CD4-positive, alpha-beta T cell treated with Interleukin-4 for 4 hours (primary cell): Measurements from ENCODE around the gene MYO6.

Experiments
- DNase-seq: peaks from one replicate; pipeline ENCODE4 v3.0.0-alpha.2; 2020

Gene MYO6

DNA sequence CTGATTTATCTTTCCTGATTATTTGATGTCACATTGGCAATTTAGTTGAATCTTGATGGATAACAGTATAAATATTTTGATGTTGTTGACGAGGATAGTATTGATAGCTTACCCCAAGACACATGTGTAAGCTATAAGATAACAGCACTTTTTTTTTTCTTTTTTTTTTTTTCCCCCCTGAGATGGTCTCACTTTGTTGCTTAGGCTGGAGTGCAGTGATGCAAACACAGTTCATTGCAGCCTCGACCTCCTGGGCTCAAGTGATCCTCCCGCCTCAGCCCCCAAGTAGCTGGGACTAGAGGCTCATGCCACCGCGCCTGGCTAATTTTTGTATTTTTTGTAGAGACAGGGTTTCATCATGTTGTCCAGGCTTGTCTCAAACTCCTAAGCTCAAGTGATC, 21.8 kb downstream of the MYO6 start:
- no peak for DNase-seq

DNA sequence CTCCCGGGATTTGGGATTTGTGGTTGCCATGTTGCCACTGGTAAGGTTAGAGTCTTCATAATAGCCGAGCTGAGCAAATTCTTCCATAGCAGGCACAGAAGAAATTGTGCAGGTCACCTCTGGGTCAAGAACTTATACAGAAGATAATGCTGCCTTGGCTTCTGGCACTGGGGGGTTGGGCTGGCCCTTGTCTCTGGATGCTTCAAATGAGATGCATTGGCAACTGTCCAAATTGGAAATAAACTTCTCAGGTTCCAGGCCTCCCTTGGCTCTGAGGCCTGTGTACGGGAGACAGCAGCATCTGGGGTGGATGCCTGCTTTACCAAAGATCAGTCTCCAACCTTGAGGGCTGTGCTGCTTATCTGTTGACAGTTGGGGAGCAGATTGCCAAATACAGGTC, 26.2 kb downstream of the MYO6 start:
- no peak for DNase-seq

DNA sequence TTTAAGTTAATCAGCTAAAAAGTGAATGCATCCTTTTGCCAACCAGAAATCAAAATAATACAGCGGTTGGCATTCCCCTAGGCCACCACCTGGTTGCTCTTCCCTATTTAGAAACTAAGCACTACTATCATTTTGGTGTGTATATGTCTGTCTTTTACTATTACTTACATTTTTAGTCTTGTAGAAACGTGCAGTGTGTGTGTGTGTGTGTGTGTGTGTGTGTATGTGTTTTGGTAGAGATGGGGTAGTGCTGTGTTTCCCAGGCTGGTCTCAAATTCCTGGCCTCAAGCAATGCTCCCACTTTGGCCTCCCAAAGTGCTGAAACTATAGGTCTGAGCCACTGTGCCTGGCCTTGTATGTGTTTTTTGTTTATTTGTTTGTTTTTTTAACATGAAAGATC, 27.4 kb downstream of the MYO6 start:
- DNase-seq: no peak

DNA sequence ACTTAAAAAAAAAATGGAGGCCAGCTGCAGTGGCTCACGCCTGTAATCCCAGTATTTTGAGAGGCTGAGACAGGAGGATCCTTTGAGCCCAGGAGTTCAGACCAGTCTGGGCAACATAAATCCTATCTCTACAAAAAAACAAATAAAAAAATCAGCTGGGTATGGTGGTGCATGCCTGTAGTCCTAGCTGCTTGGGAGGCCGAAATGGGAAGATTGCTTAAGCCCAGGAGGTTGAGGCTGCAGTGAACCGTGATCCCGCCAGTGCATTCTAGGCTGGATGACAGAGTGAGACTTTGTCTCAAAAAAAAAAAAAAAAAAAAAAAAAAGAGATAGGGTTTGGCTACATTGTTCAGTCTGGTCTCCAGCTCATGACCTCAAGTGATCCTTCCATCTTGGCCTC, 29.7 kb downstream of the MYO6 start:
- DNase-seq: no peak

DNA sequence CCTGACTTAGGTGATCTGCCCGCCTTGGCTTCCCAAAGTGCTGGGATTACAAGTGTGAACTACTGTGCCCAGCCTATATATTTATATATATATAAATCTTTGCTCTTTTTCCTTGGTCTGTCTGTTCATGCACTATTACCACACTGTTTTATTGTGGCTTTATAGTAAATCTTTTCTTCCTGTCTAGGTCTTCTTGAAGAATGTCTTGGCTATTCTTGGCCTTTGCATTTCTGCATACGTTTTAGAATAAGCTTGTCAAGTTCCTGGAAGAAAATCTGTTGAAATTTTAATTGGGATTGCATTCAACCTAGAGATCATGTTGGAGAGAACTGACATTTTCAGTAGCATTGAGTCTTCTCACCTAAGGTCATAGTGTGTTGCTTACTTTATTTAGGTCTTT, 37.1 kb downstream of the MYO6 start:
- no peak for DNase-seq

DNA sequence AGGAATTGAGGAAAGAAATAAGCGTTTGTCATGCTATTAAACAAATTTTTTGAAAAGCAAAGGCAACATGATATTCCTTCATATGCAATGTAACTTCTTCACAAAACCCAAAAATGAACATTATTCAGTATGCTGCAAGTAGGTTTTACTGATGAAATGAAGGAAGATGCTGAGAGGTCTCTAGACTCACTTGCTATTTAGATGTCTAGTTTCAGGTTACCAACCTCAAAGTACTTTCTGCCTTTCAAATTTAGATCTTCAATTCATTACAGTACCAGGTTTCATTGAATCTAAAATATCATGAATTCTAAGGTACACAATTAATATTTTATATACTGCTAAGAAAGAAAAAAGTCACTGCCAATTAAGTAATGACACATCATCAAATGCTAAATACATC, 39.9 kb downstream of the MYO6 start:
- no peak for DNase-seq

DNA sequence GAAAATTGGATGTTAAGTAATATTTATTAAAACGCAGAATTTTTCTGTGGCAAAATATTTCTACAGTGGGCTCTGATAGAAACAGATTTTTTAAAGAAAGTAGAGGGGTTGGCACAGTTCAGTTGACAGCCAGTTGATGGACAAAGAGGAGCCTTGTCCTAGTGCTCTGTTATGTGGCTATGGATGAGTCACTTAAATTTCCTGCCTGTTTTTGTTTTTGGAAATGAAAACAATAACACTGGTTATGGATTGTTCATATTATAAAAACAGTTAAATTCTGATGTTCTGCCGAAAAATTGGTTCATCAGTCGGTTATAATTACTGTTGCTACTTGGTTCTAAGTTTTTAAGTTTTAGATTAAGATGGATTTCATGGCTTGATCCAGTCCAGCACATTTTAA, 42.8 kb downstream of the MYO6 start:
- DNase-seq: no peak

DNA sequence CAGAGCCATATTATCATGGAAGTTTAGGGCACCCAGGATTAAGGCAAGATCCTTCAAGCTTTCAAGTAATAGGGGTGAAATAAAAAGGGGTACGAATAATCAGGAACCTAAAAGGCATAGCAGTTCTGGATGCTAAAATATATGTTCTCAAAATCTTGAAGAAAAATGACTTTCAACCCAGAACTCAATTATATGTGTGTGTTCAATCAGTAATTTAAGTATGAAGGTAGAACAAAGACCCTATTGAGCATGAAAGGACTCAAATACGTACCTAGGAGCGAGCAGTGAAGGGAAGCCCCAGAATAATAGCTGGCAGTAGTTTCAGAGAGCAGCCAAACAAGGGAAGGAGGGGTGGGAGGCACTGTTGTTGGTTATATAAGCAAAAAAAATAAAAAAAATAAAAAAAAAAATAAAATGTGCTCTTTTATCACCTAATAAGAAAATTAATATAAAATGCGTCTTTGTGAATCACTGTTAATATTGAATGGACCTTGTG, 45.4 kb downstream of the MYO6 start:
- DNase-seq: no peak

DNA sequence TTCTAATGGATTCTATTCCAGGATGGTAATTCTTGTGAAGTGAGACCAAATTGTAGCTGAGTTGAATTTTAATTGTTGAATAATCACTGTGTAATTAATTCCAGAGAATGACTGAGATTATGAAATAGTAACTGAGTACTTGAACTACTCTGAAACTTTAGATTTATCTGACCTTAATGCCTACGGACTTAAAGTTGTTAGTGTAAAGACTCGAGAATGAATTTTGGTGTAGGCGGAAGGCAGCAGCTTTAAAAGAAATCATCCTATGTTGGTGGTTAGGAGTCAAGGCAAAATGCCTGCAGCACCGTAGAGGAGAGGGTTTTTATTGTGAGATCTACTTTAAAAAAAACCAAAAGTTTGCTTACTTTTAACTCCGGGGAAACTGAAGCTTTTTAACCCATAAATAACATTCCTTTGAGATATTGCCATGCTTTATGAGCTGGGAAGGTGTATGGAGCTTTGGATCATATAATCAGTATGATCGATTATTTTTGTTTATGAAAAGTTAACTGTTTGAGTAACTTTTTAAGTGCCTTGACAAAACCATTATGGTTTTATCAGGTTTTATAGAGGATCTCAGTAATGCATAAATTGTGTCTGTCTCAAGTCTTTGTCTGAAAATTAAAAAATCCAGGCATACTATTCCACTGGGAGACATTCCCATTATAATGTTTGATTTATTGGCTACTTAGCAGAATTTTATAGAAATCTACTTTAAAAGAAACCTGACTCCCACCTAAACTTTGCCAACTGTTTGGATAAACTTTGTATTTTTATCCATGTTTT, 46.1 kb downstream of the MYO6 start:
- no peak for DNase-seq

DNA sequence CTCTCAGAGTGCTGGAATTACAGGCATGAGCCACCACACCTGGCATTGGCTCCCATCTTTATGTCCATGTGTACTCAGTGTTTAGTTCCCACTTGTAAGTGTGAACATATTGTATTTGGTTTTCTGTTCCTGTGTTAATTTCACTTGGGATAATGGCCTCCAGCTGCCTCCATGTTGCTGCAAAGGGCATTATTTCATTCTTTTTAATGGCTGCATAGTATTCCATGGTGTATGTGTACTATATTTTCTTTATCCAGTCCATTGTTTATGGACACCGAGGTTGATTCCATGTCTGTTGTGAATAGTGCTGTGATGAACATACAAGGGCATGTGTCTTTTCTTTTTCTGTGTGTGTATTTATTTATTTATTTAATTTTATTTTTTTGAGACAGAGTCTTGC, 47.7 kb downstream of the MYO6 start:
- no peak for DNase-seq

DNA sequence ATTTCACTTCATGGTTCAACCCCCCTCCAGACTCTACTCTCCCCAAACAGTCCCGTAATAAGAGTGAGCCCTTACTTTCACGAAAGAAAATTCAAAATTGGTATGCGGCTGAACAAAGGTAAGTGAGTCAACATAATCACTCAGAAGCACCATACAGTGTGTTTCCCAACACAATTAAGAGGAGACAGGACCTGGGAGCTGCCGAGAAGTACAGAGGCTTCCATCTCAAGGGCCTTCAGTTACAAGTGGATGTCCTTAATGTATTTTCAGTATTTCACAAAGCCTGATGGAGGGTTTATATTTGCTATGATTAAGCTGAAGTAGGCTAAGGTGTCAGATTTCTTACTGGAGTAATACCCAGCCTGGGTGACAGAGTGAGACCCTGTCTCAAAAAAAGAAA, 51.1 kb downstream of the MYO6 start:
- no peak for DNase-seq

DNA sequence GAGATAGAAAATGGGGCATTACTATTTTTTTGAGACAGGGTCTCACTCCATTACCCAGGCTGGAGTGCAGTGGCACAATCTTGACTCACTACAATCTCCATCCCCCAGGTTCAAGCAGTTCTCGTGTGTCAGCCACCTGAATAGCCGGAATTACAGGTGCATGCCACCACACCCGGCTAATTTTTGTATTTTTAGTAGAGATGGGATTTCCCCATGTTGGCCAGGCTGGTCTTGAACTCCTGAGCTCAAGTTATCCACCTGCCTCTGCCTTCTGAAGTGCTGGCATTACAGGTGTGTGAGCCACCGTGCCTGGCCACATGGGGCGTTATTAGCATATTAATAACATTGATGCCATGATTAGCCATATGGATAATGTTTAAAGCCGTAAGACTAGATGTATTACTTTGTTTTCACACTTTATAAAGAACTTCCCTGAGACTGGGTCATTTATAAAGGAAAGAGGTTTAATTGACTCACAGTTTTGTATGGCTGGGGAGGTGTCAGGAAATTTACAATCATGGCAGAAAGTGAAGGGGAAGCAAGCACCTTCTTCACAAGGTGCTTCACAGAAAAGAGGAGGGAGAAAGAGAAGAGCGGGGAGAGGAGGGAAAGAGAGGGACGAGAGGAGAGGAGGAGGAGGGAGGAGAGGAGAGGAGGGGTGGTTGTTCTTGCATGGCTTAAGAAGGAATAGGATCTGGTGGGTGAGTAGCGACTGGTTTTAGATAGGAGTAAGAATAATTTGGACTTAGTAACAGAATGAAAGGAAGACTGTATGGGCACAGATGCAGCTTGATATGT, 51.9 kb downstream of the MYO6 start:
- no peak for DNase-seq

DNA sequence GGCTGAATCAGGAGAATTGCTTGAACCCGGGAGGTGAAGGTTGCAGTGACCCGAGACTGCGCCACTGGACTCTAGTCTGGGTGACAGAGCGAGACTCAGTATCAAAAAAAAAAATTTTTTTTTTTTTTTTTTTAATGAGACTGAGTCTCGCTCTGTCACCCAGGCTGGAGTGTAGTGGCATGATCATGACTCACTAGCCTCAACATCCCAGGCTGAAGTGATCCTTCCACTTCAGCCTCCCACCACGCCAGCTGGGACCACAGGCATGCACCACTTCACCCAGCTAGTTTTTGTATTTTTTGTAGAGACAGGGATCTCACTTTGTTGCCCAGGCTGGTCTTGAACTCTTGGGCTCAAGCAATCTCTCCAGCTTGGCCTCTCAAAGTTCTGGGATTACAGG, 53.3 kb downstream of the MYO6 start:
- no peak for DNase-seq

DNA sequence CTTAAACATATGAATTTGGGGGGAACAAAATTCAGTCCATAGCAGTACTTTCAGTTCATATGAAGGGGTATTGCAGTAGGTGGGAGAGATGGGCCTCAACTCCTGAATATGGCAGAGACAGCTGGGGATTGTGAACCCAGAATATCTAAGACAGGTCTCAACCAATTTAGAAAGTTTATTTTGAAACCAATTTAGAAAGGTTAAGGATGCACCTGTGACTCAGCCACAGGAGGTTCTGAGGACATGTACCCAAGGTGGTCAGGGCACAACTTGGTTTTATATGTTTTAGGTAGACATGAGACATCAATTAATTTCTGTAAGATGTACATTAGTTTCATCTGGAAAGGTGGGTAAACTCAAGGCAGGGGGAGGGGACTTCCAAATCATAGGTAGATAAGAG, 59.5 kb downstream of the MYO6 start:
- DNase-seq: no peak

DNA sequence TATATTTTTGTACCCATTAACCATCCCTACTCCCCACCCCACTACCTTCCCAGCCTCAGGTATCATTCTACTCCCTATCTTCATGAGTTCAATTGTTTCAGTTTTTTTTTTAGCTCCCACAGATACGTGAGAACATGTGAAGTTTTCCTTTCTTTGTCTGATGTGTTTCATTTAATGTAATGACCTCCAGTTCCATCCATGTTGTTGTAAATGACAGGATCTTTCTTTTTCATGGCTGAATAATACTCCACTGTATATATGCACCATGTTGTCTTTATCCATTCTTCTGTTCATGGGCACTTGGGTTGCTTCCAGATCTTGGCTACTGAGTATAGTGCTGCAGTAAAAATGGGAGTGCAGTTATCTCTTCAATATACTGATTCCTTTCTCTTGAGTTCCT, 63.5 kb downstream of the MYO6 start:
- DNase-seq: no peak

DNA sequence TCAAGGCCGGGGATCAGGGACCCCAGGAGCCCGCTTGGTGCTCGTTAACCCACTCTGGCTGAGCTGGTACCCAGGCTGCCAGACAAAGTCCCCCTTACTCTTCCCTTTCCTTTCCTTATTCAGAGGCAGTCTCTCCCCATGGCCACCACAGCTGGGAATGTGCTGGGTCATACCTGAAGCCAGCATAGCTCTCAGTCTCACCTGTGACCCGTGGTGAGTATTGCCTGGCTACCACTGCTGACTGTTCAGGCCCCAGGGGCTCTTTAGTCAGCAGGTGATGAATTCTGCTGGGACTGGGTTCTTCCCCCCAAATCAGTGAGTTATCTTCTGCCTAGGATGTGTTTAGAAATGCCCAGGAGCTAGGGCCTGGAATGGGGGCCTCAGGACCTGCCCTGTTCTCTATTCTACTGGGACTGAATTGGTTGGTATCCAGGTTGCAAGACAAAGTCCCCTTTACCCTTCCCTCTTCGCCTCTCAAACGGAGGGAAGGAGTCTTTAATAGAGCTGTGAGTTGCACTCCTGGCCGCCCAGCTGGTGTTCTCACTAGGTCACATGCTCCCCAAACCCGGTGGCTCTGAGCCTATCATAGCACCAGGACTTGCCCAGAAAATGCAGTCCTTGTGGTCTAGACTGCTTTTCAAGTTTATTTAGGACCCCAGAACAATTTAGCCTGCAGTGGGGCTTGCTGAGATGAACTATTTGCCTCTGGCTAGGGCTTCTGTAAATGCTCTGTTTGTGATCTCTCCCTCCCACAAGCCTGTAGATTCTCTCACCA, 64.6 kb downstream of the MYO6 start:
- no peak for DNase-seq

DNA sequence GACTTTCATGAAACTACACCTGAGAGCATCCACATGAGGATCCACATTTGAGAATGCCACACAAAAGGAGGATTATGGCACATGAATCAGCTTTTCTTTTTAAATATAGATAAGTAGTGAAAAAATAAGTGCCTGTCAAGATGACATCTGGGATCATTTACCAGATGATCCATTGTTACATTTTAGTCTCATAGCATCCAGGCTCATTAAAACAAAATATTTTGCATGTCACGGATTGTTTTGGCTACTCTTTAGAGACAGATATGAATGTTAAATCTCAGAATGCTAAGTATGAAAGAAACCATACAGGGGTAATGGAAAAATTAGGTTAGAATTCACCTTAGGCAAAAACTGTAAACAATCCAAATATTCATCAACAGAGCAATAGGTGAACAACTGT, 66.7 kb downstream of the MYO6 start:
- no peak for DNase-seq

DNA sequence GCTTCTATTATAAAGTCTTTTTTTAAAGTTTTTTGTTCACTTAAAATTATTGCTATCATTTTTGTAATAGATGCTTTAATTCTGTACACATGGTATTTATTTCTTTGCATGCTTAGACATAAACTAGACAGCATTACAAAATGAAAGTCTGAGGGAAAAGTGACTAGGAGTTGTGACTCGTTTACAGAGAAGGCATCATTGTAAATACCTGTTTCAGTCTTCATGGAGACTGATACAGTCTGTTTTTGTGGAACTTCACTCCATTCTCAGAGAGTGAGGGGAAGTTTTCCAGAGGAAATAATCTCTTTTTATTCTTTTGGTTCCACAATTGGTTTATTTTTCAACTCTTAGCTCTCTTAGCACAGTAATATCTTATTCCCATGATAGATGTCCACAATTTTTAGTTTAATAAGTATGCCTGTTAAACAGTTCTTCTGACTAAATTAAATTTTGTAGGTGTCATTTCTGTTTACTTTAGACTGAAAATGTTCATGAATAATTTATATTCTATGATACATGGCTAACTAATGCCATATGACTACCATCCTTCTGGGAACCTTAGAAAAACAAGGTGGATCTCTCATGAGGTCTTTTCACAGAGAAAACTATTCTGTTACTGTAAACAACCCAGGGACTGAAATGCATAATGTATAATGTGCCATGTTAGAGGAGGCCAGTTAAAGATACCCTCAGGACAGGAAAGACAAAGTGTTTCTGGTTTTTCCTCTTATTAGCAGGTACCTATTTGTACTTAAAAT, 69.2 kb downstream of the MYO6 start:
- DNase-seq: no peak

DNA sequence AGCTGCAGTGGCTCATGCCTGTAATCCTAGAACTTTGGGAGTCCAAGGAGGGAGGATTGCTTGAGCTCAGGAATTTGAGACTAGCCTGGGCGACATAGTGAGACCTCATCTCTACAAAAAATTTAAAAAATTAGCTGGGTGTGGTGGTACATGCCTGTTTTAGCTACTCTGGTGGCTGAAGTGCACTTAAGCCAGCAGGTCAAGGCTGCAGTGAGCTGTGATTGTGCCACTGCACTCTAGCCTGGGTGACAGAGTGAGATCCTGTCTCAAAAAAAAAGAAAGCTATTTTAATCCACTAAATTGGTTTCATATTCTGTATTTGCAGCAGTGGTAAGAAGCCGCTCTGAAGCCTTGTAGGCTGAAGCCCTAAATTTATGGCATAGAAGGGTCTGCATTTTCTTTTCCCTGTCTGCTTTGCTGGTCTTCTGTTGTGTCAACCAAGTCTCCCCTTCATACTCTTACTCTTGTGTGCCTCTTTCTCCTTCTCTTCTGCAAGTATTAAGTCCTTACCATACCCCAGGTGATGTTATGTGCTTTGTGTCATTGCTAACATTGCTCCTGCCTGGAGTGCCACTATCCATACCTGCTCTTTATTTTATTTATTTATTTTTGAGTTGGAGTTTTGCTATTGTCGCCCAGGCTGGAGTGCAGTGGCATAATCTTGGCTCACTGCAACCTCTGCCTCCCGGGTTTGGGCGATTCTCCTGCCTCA, 70.9 kb downstream of the MYO6 start:
- no peak for DNase-seq

DNA sequence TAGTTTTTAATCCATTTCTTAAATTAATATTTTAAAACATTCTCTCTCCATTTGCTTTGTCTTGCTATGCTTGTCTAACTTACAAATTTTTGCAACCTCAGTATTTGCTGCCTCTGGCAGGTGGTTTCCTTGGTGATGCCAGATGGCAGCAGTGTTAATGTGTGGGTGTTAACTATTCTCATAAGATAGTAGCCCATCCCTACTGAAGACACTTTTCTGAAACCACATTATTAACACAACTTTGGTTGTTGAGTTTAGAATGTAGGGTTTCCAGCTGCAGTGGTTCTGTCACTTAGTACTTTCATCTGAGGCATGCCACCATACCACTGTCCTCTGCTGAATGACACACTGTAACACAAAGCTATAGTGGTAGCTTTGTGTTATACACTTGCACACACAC, 75.1 kb downstream of the MYO6 start:
- peak; percentile 26 for DNase-seq

DNA sequence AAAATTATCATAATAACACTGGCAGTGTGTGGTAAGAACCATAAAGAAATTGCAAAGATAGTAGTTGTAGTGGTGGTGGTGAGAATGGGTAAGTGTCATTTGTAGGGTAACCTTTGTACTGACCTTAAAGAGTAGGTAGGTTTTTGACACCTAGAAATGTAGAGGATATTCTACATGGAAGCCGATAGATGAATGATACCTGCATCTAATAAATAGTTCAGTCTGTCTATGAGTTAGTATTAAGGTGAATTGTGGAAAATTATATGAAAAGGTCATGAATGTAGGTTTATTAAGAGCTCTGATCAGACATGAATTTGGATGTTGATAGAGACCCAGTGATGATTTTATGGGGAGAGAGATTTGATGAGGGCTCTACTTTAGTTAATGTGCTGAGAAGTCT, 78.1 kb downstream of the MYO6 start:
- no peak for DNase-seq
